BE2C (cell line): ENCODE measurements around the gene ANKRD37.

Experiments
- DNase-seq: peaks from one replicate; pipeline ENCODE4 v3.0.0-alpha.2; 2020
- H3K27me3 ChIP-seq: fragments of 250-450 bp; sonication (Bioruptor Pico); 2 replicates; pipeline ENCODE4 v1.5.1; 2020; ENCODE audit warnings: mild to moderate bottlenecking
- H3K36me3 ChIP-seq: fragments of 250-450 bp; sonication (Bioruptor Pico); 2 replicates; pipeline ENCODE4 v1.5.1; 2020; ENCODE audit warnings: mild to moderate bottlenecking
- H3K4me1 ChIP-seq: fragments of 250-450 bp; sonication (Bioruptor Pico); 2 replicates; pipeline ENCODE4 v1.5.1; 2020
- H3K4me3 ChIP-seq: 2 replicates; pipeline ENCODE4 v1.5.1; 2011; ENCODE audit warnings: low read depth, low read length
- H3K9me3 ChIP-seq: fragments of 250-450 bp; sonication (Bioruptor Pico); 2 replicates; pipeline ENCODE4 v1.5.1; 2020
- CTCF ChIP-seq: IDR thresholded peaks from 2 replicates; pipeline ENCODE4 v1.5.1; 2012; ENCODE audit warnings: mild to moderate bottlenecking, low read depth, low read length

ANKRD37 gene

GRCh38 chr4:185392156-185392555, 4.5 kb upstream of the ANKRD37 start:
- H3K4me3 ChIP-seq: no peak overlapping the region

GRCh38 chr4:185394568-185395237, 1.9 kb upstream of the ANKRD37 start:
- H3K4me3 ChIP-seq: no peak overlapping the region; the same call in 1 of the 2 replicates
- no peaks in the 10 kb centered on the region for H3K36me3 ChIP-seq
- no peaks in the 10 kb centered on the region for H3K4me1 ChIP-seq
- no peak for DNase-seq
- H3K9me3 ChIP-seq: no peaks in the 10 kb centered on the region
- H3K27me3 ChIP-seq: no peaks in the 10 kb centered on the region
- TF ChIP-seq CTCF: no peak

More at GRCh38 chr4:185392156-185392555, 4.5 kb upstream of the ANKRD37 start:
- H3K9me3 ChIP-seq: no peaks in the 10 kb centered on the region
- no peaks in the 10 kb centered on the region for H3K36me3 ChIP-seq
- no peaks in the 10 kb centered on the region for H3K27me3 ChIP-seq
- no peaks in the 10 kb centered on the region for H3K4me1 ChIP-seq
- no peak for DNase-seq
- TF ChIP-seq CTCF: no peak

GRCh38 chr4:185395238-185395955, 1.2 kb upstream of the ANKRD37 start, which contains the start of gene LRP2BP:
LRP2BP (minus strand) TSS chr4:185395924; CDS start chr4:185378186, 17,738 bp downstream.
- no peak for DNase-seq
- no peak for TF ChIP-seq CTCF
- H3K9me3 ChIP-seq: no peaks in the 10 kb centered on the region
- no peaks in the 10 kb centered on the region for H3K4me1 ChIP-seq
- H3K36me3 ChIP-seq: no peaks in the 10 kb centered on the region; the same call in 1 of the 2 replicates
- no peaks in the 10 kb centered on the region for H3K27me3 ChIP-seq
- peak within 1 kb of the TSS; percentile 62 for H3K4me3 ChIP-seq

GRCh38 chr4:185395956-185396723, 501 bp upstream of the ANKRD37 start:
- peak; percentile 97 for DNase-seq
- peak overlapping the region; percentile 62 for H3K4me3 ChIP-seq
- TF ChIP-seq CTCF: no peak
- no peaks in the 10 kb centered on the region for H3K27me3 ChIP-seq
- no peaks in the 10 kb centered on the region for H3K9me3 ChIP-seq
- H3K36me3 ChIP-seq: no peaks in the 10 kb centered on the region; the same call in 1 of the 2 replicates
- H3K4me1 ChIP-seq: no peaks in the 10 kb centered on the region

GRCh38 chr4:185398618-185399017, 2.0 kb downstream of the ANKRD37 start:
- Histone ChIP-seq H3K36me3 (peaks cover 12% of the 10 kb centered on the region), H3K4me3 (no peak overlapping the region), H3K9me3 (no peaks in the 10 kb centered on the region), H3K27me3 (no peaks in the 10 kb centered on the region), H3K4me1 (no peaks in the 10 kb centered on the region)
- no peak for TF ChIP-seq CTCF
- DNase-seq: no peak
